Stimulated activated CD8-positive, alpha-beta memory T cell treated with anti-CD3 and anti-CD28 coated beads, Interleukin-12 subunit alpha, Interleukin-12 subunit beta, amount 100 ng/mL, for 24 hours (primary cell): ENCODE results near the gene MR1.
A peak's percentile ranks its signal among the peaks of the same experiment; 100 is the strongest.

Experiments used
- DNase-seq: peaks from one replicate; pipeline ENCODE4 v3.0.0-alpha.2; 2020; ENCODE audit errors: extremely low read depth

MR1 gene

GRCh38 chr1:181090641-181091126, 56.9 kb downstream of the MR1 start:
- DNase-seq, result no peak

DNA sequence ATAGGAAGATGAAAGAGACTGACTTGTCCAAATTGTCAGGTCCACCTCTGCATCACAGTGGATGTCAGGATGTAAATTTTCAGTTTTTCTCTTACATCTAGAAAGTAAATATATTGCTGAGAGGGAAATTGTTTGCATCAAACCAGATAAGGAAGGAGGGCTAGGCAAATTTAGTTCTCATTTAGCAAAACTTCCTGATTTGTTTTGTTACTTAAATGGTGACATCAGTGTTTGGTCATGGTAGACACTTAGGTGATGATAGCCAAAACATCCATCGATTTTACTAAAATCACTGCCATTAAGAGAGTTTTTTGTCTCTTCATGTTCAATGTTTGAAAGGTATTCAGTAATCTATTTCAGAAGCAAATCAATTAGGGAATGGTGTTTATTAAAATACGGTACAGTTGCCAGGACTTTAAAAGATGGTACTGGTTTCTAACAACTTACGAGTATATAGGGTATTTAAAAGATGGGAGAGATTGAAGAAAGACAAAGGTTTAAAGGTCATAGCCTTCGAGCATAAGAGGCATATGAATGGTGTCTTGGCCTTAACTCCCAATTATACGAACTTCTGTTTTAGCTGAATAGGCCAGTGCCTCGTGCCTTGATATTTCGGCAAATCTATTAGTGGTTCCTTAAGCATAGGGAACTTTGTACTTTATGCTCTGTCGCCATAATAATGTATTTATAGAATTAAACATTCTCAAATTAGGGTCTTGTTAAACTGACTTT, 57.7 kb downstream of the MR1 start:
- DNase-seq, result no peak

DNA sequence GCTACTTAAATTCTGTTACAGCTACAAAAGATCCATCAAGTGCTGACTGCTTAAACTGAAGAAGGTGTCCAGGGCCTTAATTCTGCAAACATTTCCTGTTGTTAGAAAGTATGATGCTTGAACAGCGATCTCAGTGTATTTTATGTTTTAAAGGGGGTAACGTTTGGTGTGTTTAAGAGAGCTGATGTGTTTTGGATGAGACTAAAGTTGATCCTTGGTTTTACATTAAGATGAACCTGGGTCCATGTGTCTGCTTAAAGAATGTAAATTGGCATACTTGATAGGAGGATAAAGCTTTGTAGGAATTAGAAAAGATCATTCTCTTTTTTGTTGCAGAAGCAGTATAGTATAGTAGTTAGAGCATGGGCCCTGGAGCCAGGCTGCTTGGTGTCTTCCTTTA, 58.3 kb downstream of the MR1 start:
- DNase-seq, result no peak

- DNase-seq, result no peak
Measured at GRCh38 chr1:181092883-181093458, 59.2 kb downstream of the MR1 start.

GRCh38 chr1:181094416-181095212, 60.8 kb downstream of the MR1 start:
- no peak for DNase-seq

DNA sequence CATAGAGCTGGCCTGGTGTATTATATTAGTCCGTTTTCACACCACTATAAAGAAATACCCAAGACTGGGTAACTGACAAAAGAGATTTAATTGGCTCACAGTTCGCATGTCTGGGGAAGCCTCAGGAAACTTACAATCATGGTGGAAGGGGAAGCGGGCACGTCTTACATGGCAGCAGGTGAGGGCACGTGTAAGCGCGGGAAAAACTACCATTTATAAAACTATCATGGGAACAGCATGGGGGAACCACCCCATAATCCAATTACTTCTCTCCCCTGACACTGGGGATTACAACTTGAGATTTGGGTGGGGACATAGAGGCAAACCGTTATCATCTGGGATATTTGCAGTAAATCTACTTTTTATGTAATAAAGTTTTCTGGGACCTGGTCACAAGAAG, 61.5 kb downstream of the MR1 start:
- DNase-seq, result no peak

DNA sequence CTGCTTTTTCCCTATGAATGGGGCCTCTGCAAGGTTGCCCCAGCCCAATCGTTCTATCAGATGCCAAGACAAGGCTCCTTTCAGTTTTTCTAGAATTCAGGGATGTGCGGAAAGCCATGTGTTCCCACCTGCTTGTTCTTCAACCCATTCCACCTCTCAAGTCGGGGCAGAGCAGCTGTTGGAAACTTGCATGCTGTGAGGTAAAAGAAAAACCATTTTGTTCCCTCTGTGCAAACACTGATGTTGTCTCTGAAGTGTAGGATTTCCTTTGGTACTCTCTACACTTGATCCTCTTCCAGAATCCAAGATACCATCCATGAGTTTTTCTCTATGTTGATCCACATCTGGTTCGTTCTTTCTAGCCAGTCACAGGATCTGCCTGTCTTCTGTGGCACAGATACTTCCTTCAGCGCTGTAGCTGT, 62.0 kb downstream of the MR1 start:
- DNase-seq, result no peak

DNA sequence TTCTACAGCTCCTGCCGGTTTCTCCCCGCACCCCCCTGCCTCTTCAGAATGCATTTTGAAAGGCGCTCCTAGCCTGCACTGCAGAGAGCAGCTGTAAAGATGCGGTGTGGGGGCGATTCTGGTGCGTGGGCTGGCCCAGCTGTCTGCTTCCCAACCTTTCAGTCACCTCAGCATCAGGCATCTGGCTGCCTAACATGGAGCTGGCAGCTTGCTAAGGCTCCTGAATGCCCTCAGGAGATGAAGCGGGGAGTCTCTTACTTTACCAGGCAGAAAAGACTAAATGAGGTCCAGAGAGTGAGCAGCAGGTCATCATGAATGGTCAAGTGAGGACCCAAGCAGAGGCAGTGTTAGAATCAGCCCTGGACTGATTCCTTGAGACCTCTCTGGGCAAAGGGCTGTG, 63.5 kb downstream of the MR1 start:
- DNase-seq, result no peak

DNA sequence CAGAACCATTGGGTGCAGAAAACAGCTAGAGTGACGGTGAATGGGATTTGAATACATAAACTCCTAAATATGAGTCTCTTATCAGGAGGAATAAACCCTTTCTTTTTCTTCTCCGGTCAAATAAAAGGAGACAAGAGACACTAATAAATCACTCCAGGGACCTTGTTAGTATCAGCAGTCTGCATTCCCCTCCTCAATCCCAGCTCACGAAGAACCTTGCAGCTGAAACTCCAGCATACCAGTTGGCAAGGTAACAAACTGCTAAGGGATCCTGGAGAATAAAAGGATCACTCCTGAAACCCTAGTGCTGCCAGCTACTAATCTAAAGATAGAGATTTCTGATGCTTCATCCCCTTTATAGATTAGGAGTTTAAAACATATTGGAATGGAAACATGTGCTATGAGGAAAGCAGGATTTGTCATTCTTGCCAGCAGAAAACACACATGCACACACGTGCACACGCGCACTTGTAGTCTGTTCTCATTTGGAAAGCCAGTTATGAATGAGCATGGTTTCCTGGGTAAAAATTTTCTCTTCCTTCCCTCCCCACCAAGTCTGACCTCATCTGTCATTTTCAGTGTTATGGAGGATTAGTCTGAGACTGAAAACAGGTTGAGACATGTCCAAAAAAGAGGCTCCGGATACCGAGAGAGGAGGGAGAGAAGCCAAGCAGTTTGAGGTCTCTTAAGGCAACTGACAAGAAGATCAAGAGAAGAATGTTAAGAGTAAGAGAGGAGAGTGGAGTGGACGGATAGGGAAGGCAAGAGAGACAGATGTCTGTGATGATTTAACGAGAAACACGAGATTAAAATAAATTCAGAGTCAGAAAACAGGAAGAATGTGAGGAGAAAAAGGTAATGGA, 65.6 kb downstream of the MR1 start:
- DNase-seq, result no peak

DNA sequence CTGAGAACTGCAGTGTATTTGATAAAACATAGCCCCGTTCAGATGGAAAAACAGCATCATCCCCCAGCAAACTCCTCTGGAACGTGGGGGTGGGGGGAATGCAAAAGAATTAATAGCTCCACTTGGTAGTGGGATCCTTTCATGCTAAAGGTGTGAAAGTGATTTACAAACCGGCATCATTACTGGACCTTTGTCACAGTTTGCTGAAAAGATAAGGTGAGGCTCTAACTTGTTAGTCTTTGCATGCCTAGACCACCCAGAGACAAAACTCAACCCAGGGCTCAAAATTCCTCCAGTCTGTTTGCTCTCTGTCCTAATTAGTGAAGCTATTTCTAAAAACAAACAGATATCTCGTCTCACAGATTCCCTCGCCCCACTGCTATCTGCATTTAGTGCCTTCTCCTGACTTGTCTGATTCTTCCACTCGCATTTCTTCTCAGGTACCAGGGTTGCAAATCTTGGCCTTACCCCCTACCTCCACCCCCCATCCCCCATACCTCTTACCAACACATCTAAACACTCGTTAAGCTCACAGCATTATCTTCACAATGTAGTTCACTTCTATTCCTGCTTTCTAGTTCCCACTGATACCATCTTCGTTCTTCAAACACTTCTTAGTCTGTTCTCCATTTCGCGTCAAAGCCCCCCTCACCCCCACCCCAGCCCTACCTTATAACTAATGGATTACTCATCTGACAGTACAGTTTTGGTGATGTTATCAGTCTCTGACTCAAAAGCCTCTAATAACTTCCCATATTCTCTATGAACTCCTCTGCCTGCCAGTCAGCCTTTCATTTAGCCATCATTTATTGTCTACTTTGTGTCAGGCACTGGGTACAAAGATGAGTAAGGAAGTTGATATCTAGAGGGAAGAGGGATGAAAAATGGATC, 66.5 kb downstream of the MR1 start:
- no peak for DNase-seq

DNA sequence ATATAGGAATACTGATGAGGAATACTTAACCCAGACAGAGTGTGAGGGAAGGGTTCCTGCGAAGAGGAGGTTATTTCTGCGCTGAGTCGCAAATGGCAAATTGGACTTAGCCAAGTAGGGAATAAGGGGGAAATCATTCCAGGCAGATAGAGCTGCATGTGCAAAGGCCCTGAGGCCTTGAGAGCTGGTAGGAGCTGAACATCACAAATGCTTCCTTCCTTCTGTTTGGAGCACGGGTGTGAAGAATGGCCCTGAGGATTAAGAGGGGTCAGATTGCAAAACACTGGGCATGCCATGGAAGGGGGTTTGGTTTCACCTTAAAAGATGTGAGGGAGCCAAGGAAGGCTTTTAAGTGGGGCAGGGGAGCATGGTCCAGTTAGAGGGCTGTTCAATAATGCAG, 67.2 kb downstream of the MR1 start:
- DNase-seq, result no peak

DNA sequence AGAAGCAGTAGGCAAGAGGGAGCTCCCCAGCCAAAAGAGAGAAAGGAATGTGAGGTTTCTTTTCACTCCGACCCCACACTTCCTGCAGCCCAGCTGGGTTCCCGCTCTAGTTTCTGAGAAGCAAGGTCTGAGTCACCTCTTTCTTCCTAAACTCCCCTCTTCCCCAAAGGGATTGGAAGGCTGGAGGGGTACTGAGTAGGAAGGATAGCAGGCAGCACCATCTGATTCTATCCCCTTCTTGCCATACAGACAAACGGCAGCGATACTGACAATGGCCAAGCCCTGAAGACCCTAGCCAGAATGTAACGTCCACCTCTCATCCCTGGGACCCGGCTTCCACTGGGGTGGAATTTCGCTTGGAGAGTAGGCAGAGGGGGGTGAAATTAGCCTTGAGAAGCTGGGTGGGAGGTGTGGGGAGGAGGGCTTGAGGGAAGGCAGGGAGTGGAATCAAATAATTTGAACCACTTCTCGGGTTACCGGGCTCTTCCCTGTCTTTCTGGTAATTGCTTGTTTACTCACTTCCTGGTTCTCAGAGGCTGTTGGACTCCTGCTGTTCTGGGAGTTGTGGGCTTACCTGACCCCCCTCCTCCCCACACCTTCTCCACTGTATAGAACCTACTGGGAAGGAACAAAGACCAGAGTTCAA, 67.9 kb downstream of the MR1 start:
- no peak for DNase-seq

GRCh38 chr1:181102841-181103240, 69.1 kb downstream of the MR1 start:
- DNase-seq, result no peak

DNA sequence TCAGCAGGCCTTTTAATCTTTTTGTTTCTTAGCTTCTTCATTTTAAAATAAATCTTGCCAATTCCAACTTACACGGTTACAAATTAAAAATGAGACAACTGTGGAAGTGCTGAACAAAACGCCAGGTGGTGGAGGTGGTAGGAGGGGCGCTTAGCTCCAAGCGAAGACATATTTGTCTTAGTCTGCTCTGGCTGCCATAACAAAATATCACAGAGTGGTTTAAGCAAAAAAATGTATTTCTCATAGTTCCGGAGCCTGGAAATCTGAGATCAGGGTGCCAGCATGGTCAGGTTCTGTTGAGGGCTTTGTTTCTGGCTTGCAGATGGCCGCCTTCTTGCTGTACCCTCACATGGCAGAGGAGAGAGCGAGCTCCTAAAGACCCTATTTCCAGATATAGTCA, 69.6 kb downstream of the MR1 start:
- DNase-seq, result no peak

GRCh38 chr1:181104042-181104789, 70.4 kb downstream of the MR1 start:
- no peak for DNase-seq

DNA sequence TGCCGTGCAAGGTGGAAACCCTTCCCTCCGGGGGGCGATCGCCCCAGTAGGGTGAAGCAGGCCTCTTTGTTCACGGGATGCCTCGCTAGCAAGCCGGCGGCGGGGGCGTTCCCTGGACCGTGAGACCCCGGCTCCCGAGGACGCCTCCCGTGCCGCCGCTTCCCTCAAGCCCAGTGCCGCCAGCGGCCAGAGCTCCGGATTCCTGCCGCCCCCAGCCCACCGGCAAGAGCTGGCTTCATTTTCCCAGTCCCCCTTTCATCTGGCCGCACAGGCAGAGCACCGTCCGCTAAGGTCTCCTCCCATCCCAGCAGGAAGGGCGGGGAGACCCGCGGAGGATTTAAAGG, 71.0 kb downstream of the MR1 start:
- DNase-seq, result no peak

- peak; percentile 85 for DNase-seq
Measured at GRCh38 chr1:181105134-181106021, 71.6 kb downstream of the MR1 start.

DNA sequence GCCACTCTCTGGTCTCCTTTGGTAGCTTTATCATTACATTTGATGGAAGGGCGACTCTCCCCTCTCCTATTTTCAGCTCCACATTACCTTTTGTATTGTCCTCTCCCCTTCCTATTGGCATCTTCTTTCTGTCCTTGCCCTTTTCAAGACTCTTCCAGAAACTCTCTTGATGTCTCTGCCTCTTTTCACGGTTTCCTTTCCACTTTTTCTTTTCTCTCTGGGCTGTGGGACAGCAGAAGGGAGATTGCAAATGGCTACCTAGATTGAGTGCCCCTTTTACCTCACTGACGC, 72.2 kb downstream of the MR1 start:
- no peak for DNase-seq

DNA sequence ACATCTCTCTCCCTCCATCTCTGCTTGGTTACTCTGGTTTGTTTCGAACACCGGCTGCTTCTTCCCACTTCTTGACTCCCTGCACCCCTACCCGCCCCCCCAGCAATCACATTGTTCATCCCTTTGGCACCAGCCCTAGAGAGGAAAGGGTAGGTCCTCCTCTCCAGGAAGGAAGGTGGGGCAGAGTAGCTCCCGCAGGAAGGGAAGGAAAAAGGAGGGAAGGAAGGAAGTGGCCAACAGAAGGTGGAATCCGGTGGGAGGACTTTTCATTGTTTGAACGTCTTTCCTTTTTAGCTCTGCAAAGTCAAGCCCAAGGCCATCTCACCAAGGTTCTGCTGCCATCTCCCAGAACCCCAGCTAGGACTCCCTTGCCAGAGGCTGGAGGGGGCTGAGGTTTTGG, 72.7 kb downstream of the MR1 start:
- no peak for DNase-seq
